Activated naive CD8-positive, alpha-beta T cell treated with anti-CD3 and anti-CD28 coated beads for 36 hours (primary cell): ENCODE data around the gene ARHGAP18. TPM values are rescaled to one million over a fixed set of nuclear protein-coding genes. Genes with fewer than 3 reads are reported as not detected.
A peak's percentile ranks its signal among the peaks of the same experiment; 100 is the strongest.

Experiments used
- DNase-seq: peaks from one replicate; pipeline ENCODE4 v3.0.0; 2021
- H3K27ac Mint-ChIP-seq: one replicate; pipeline ENCODE4 v1.8.0; 2022; ENCODE audit warnings: mild to moderate bottlenecking, moderate library complexity, mixed read lengths
- H3K27me3 Mint-ChIP-seq: one replicate; pipeline ENCODE4 v1.8.0; 2022; ENCODE audit warnings: mild to moderate bottlenecking, mixed read lengths
- H3K36me3 Mint-ChIP-seq: one replicate; pipeline ENCODE4 v1.8.0; 2021; ENCODE audit warnings: mild to moderate bottlenecking, mixed read lengths
- H3K4me1 Mint-ChIP-seq: one replicate; pipeline ENCODE4 v1.8.0; 2021; ENCODE audit warnings: mixed read lengths
- H3K4me3 Mint-ChIP-seq: one replicate; pipeline ENCODE4 v1.8.0; 2022; ENCODE audit warnings: mild to moderate bottlenecking, moderate library complexity, mixed read lengths
- H3K9me3 Mint-ChIP-seq: one replicate; pipeline ENCODE4 v1.8.0; 2022; ENCODE audit warnings: mixed read lengths
- total RNA-seq, 2 experiments: library from RNA; stranded (reverse); gene quantifications; one replicate each; pipeline ENCODE4 v1.2.3, GENCODE V29; 2021

Gene ARHGAP18, protein sequence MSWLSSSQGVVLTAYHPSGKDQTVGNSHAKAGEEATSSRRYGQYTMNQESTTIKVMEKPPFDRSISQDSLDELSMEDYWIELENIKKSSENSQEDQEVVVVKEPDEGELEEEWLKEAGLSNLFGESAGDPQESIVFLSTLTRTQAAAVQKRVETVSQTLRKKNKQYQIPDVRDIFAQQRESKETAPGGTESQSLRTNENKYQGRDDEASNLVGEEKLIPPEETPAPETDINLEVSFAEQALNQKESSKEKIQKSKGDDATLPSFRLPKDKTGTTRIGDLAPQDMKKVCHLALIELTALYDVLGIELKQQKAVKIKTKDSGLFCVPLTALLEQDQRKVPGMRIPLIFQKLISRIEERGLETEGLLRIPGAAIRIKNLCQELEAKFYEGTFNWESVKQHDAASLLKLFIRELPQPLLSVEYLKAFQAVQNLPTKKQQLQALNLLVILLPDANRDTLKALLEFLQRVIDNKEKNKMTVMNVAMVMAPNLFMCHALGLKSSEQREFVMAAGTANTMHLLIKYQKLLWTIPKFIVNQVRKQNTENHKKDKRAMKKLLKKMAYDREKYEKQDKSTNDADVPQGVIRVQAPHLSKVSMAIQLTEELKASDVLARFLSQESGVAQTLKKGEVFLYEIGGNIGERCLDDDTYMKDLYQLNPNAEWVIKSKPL
- 1 to 10 TPM; 7.0 to 8.9 TPM for total RNA-seq

DNA sequence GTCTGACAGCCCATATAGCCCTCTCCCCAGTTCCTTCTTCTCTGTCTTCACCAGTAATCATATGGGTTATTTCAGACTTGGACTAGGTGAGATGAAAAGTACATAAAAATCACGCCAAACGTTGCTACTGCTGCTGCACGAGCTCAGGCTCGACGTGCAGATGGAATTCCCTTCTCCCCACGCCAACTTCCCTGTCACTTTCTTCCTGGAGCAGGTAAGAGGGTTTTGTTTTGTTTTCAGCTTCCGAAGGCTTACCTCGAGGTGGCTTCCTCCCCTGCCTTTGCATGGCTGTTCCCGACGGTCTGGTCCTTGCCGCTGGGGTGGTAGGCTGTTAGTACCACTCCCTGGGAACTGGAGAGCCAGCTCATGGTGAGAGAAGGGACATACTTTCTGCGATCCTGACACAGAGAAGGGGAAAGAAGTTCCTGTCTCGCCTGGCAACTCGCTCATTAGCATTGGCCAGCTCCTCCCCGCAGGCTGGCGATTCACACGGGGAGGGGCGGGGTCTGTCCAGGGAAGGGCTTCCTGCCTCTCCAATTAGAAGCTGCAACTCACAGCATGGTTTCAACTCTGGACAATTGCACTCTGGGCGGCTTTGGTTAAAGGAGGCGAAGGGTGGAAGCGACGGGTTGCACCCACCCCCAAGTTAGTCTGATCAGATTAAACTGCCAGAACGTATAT is at the start of gene ARHGAP18:
ARHGAP18 (minus strand) TSS at position 409 of the 681 bp plus-strand sequence; CDS start at position 368, 41 bp downstream.
- Mint-ChIP-seq H3K27me3 (peaks cover 10% of the 10 kb centered on the region), H3K36me3 (no peaks in the 10 kb centered on the region), H3K9me3 (no peaks in the 10 kb centered on the region), H3K4me1 (peaks cover 29% of the 10 kb centered on the region), H3K27ac (peak within 1 kb of the TSS; percentile 77), H3K4me3 (peak within 1 kb of the TSS; percentile 91)
- peak; percentile 75 for DNase-seq

- no peak for DNase-seq
- Mint-ChIP-seq H3K27ac (no peak overlapping the region), H3K27me3 (no peaks in the 10 kb centered on the region), H3K36me3 (no peaks in the 10 kb centered on the region), H3K4me1 (peaks cover 17% of the 10 kb centered on the region), H3K9me3 (no peaks in the 10 kb centered on the region), H3K4me3 (no peak overlapping the region)
These were observed 45.8 kb upstream of the ARHGAP18 start for GRCh38 chr6:129755787-129756186.

DNA sequence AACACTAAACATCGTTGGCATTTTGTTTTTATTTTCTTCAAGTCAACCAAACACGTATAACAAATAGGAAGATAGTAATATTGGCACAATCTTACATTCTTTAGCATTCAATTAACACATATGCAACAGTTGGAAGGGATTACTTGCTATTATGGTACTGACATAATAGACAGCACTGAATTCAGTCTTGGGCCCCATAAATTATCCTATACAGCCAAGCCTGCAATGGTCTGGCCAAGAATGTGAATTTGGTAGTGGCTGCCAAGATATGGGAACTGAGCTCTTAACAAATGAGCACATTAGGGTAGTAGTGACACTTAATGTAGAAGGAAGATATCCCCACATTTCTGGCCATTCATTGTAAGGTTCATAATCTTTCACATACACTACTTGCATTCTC is 44.8 kb upstream of the ARHGAP18 start:
- no peak for DNase-seq
- Mint-ChIP-seq H3K9me3 (no peaks in the 10 kb centered on the region), H3K4me3 (no peak overlapping the region), H3K36me3 (no peaks in the 10 kb centered on the region), H3K4me1 (peaks cover 25% of the 10 kb centered on the region), H3K27ac (no peak overlapping the region), H3K27me3 (no peaks in the 10 kb centered on the region)

GRCh38 chr6:129753422-129753821 is 43.4 kb upstream of the ARHGAP18 start:
- no peaks in the 10 kb centered on the region for H3K9me3 Mint-ChIP-seq
- no peaks in the 10 kb centered on the region for H3K27me3 Mint-ChIP-seq
- no peak for DNase-seq
- H3K4me3 Mint-ChIP-seq: no peak overlapping the region
- no peaks in the 10 kb centered on the region for H3K36me3 Mint-ChIP-seq
- no peak overlapping the region for H3K27ac Mint-ChIP-seq
- peaks cover 38% of the 10 kb centered on the region for H3K4me1 Mint-ChIP-seq

DNA sequence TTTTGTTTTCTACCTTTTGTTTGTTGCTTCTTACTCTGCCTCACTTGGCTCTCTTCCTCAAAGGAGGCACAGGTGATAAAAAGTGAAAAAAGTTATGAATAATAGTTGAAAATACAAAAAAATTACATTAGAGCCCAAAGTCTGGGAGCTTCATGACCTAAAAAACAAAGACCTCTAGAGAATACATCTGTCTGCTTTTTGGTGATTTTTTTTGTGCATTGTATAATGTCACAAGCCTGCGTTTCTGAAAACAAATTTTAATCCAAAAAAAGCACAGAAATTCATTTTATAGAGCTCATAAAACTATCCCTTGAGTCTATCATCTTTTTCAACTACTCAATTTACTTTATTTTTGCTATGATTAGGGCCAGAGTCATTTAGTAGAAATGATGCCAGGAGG is 41.4 kb upstream of the ARHGAP18 start:
- Mint-ChIP-seq H3K36me3 (peaks cover 3% of the 10 kb centered on the region), H3K27me3 (no peaks in the 10 kb centered on the region), H3K4me3 (no peak overlapping the region), H3K9me3 (peaks cover 2% of the 10 kb centered on the region), H3K4me1 (peaks cover 51% of the 10 kb centered on the region), H3K27ac (peak overlapping the region; percentile 85)
- DNase-seq: no peak

DNA sequence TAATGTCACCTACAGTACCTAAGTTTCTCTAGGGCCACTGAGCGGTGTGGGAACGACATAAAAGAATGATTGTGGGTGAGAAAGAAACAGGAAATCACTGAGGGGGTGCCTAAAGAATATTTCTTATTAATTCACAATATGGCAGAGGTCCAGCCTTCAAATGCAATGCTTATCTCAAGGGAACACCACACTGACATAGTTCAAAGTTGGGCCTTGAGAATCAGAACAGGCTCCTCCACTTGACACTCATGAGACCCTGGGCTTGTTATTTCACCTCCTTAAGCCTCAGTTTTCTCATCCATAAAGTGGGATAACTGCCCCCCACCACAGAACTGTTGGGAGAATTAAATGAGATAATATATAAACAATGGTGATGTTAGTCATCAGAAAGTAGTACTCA is 40.4 kb upstream of the ARHGAP18 start:
- Mint-ChIP-seq H3K9me3 (peaks cover 2% of the 10 kb centered on the region), H3K4me3 (peak overlapping the region; percentile 65), H3K4me1 (peaks cover 52% of the 10 kb centered on the region)

GRCh38 chr6:129749749-129750120 is 39.8 kb upstream of the ARHGAP18 start:
- no peaks in the 10 kb centered on the region for H3K27me3 Mint-ChIP-seq
- H3K9me3 Mint-ChIP-seq: peaks cover 2% of the 10 kb centered on the region
- peaks cover 6% of the 10 kb centered on the region for H3K36me3 Mint-ChIP-seq
- H3K4me3 Mint-ChIP-seq: peak overlapping the region; percentile 65
- peaks cover 57% of the 10 kb centered on the region for H3K4me1 Mint-ChIP-seq
- DNase-seq: no peak
- H3K27ac Mint-ChIP-seq: peak overlapping the region; percentile 98

More for the DNA sequence above, 40.4 kb upstream of the ARHGAP18 start:
- Mint-ChIP-seq H3K27me3 (no peaks in the 10 kb centered on the region), H3K27ac (peak overlapping the region; percentile 98), H3K36me3 (peaks cover 3% of the 10 kb centered on the region)
- DNase-seq: no peak

GRCh38 chr6:129748901-129749748 is 39.1 kb upstream of the ARHGAP18 start:
- Mint-ChIP-seq H3K36me3 (peaks cover 6% of the 10 kb centered on the region), H3K27ac (peak overlapping the region; percentile 98), H3K9me3 (peaks cover 2% of the 10 kb centered on the region), H3K4me3 (peak overlapping the region; percentile 65), H3K4me1 (peaks cover 63% of the 10 kb centered on the region), H3K27me3 (no peaks in the 10 kb centered on the region)
- DNase-seq: no peak

GRCh38 chr6:129748212-129748900 is 38.4 kb upstream of the ARHGAP18 start:
- Mint-ChIP-seq H3K27me3 (no peaks in the 10 kb centered on the region), H3K36me3 (peaks cover 6% of the 10 kb centered on the region), H3K4me1 (peaks cover 68% of the 10 kb centered on the region), H3K4me3 (peak overlapping the region; percentile 65), H3K9me3 (peaks cover 2% of the 10 kb centered on the region), H3K27ac (peak overlapping the region; percentile 98)
- DNase-seq: peak; percentile 61

DNA sequence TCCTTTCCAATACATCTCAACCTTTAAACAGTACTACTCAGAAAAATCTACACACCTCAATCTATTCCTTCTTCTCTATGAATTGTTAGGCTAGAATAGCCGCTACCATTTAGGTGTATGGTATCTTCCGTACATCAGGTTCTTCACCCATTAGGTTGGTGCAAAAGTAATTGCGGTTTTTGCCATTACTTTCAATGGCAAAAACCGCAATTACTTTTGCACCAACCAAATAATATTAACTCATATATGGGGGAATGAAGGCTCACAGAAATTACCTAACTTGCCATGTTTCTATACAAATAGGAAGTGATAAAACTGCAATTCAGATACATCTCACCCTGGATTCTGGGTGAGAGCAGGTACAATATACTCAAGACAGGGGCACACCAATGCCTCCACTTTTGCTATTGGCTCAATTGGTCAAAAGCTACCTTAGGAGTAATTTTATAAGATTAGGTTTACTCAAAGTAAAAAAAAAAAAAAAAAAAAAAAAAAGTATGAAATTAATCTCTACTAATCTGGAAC is 37.7 kb upstream of the ARHGAP18 start:
- Mint-ChIP-seq H3K36me3 (peaks cover 6% of the 10 kb centered on the region), H3K9me3 (peaks cover 2% of the 10 kb centered on the region), H3K27me3 (no peaks in the 10 kb centered on the region), H3K4me3 (peak overlapping the region; percentile 65), H3K4me1 (peaks cover 67% of the 10 kb centered on the region), H3K27ac (peak overlapping the region; percentile 98)
- DNase-seq: no peak

DNA sequence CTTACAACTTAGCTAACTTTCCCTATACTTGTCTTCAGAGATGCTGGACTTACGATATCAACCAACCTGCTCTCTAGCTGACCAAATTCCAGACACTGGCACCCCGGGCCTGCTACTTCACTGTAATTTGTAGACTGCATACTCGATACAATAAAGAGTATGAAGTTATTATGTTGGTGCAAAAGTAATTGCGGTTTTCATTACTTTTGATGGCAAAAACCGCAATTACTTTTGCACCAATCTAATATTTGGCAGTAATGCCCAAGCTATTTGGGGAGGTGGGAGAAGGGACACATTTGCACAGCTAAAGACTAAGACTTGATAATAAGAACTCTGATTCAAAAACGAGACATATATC is 34.9 kb upstream of the ARHGAP18 start:
- Mint-ChIP-seq H3K4me3 (no peak overlapping the region), H3K27ac (peak overlapping the region; percentile 50), H3K27me3 (no peaks in the 10 kb centered on the region), H3K9me3 (peaks cover 2% of the 10 kb centered on the region), H3K36me3 (peaks cover 6% of the 10 kb centered on the region), H3K4me1 (peaks cover 49% of the 10 kb centered on the region)
- DNase-seq: no peak

DNA sequence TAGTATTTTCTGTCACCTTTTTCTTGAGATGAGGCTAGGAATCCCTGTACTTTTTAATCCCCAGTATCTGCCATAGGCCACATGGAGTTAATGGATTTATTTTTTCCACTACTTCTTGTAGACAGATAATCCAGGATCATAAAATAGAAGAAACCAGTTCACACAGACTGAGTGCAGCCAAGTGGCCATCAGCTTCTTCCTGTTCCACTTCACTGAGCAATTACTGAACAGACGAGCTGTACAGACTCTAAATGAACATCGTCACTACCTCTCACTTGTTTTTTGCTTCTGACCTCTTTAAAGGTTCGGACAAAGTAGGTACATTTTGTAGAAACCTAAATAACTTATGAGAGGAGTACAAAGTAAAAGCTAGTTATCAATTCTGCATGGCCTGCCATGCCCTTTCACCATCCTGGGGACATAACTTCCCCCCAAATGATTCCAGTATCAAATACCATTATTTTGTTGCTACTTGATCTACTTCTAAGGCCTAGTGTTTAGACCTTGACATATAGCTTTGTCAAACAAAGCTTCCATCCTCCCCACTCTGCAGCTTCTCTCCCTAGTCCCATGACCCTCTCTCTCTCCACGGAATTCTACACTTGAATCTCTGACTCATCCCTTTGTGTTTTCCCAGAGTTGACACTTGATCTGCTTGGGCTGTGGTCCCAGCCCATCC is 34.4 kb upstream of the ARHGAP18 start:
- peak overlapping the region; percentile 66 for H3K27ac Mint-ChIP-seq

GRCh38 chr6:129740013-129740412 is 30.0 kb upstream of the ARHGAP18 start:
- no peak for DNase-seq
- H3K27ac Mint-ChIP-seq: no peak overlapping the region
- H3K9me3 Mint-ChIP-seq: no peaks in the 10 kb centered on the region
- peaks cover 17% of the 10 kb centered on the region for H3K4me1 Mint-ChIP-seq
- peaks cover under 1% of the 10 kb centered on the region for H3K36me3 Mint-ChIP-seq
- no peaks in the 10 kb centered on the region for H3K27me3 Mint-ChIP-seq
- H3K4me3 Mint-ChIP-seq: no peak overlapping the region

More for the DNA sequence above, 34.4 kb upstream of the ARHGAP18 start:
- H3K36me3 Mint-ChIP-seq: peaks cover 6% of the 10 kb centered on the region
- peaks cover 2% of the 10 kb centered on the region for H3K9me3 Mint-ChIP-seq
- no peak overlapping the region for H3K4me3 Mint-ChIP-seq
- peaks cover 44% of the 10 kb centered on the region for H3K4me1 Mint-ChIP-seq
- DNase-seq: no peak
- H3K27me3 Mint-ChIP-seq: no peaks in the 10 kb centered on the region
